Astrocyte of the spinal cord (primary cell): ENCODE results near the gene MSRB1.
"Not testable (repeated sequence)": the region's sequence is repeated elsewhere in the genome, so short reads cannot be mapped to it uniquely, and the experiment has no call there.

Source experiments
- DNase-seq: peaks from one replicate; pipeline ENCODE4 v3.0.0; 2011; ENCODE audit warnings: low read depth, low spot score
- H3K4me3 ChIP-seq: 2 replicates; pipeline ENCODE4 v1.5.1; 2011; ENCODE audit warnings: low read depth, mild to moderate bottlenecking, low read length, moderate library complexity
- in situ Hi-C: cut with HindIII; loops from 2 replicates; pipeline ENCODE4 v1.10.0; 2017; ENCODE audit warnings: low sequenced_read_pairs
- TF ChIP-seq, protein P1 (sequence below): IDR thresholded peaks from 2 replicates; pipeline ENCODE4 v1.5.1; 2012; ENCODE audit warnings: low read depth, mild to moderate bottlenecking, low read length, inconsistent platforms

Gene MSRB1

DNA sequence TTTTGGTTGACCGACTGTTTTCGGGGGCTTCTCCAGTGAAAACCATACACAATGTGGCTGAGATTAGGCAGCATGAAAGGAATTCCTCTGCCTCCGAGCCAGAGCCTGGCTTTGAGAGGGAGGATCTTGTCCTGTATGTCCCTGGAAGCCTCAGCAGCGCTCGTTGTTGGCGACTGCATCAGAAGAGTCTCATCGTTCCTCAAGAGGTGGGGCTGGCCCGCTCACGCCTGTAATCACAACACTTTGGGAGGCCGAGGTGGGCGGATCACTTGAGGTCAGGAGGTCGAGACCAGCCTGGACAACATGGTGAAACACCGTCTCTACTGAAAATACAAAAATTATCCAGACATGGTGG, 39.8 kb downstream of the MSRB1 start:
- TF ChIP-seq, protein P1, sequence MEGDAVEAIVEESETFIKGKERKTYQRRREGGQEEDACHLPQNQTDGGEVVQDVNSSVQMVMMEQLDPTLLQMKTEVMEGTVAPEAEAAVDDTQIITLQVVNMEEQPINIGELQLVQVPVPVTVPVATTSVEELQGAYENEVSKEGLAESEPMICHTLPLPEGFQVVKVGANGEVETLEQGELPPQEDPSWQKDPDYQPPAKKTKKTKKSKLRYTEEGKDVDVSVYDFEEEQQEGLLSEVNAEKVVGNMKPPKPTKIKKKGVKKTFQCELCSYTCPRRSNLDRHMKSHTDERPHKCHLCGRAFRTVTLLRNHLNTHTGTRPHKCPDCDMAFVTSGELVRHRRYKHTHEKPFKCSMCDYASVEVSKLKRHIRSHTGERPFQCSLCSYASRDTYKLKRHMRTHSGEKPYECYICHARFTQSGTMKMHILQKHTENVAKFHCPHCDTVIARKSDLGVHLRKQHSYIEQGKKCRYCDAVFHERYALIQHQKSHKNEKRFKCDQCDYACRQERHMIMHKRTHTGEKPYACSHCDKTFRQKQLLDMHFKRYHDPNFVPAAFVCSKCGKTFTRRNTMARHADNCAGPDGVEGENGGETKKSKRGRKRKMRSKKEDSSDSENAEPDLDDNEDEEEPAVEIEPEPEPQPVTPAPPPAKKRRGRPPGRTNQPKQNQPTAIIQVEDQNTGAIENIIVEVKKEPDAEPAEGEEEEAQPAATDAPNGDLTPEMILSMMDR: no peak
- no peak overlapping the region for H3K4me3 ChIP-seq
- in situ Hi-C loops: no loop called here
- no peak for DNase-seq

- DNase-seq: no peak
- in situ Hi-C loops: no loop called here
- TF ChIP-seq, protein P1: no peak
- H3K4me3 ChIP-seq: no peak overlapping the region
These were observed 40.3 kb downstream of the MSRB1 start for GRCh38 chr16:1902547-1903219.

DNA sequence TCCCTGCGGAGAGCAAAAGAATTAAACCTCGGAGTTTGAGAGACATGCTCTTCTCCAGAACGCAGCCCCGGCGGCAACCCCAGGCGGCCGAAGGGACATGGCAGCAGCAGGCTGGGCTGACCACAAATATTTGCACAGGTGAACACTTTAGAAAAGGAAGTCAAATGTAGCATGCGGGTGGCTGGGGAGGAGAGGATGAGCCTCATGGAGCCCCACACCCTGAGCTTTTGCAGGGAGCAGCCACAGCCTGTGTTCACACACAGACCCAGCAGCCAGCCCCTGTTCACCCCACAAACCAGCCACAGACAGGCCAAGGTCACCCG, 42.6 kb downstream of the MSRB1 start:
- DNase-seq: no peak
- no peak overlapping the region for H3K4me3 ChIP-seq
- in situ Hi-C loops: no loop called here
- TF ChIP-seq, protein P1: no peak

GRCh38 chr16:1899641-1900451, 43.2 kb downstream of the MSRB1 start:
- TF ChIP-seq, protein P1: no peak
- DNase-seq: no peak

GRCh38 chr16:1897692-1898091, 45.3 kb downstream of the MSRB1 start:
- in situ Hi-C loops, DNase-seq, H3K4me3 ChIP-seq: not testable (repeated sequence)

More at GRCh38 chr16:1899641-1900451, 43.2 kb downstream of the MSRB1 start:
- in situ Hi-C loops: no loop called here
- no peak overlapping the region for H3K4me3 ChIP-seq

- no peak for DNase-seq
- TF ChIP-seq, protein P1: no peak
- in situ Hi-C loops: no loop called here
- no peak overlapping the region for H3K4me3 ChIP-seq
These were observed 46.9 kb downstream of the MSRB1 start for GRCh38 chr16:1895949-1896675.

DNA sequence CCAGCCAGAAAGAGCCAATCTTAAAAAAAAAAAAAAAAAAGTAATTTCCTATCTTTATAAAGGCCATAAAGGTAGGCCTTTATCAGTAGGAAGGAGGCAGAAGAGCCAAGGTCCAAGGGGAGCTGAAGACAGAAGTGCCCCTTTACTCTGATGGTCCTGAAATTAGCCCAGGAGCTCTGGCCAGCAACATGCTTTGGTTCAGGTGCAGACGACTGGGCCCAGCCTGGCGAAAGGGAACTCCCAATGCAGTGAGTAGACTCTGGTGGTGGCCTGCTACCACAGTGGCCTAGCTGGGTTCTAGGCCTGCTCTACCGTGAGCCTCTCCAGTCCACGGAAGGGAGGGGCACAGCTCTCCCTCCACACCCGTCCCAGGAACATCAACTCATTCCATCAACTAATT, 47.9 kb downstream of the MSRB1 start:
- in situ Hi-C loops: no loop called here
- TF ChIP-seq, protein P1: no peak

More for the DNA sequence above, 47.9 kb downstream of the MSRB1 start:
- H3K4me3 ChIP-seq: no peak overlapping the region
- no peak for DNase-seq
